ENCODE data around the gene SIGLEC14. TPM values are rescaled to one million over a fixed set of nuclear protein-coding genes. Genes with fewer than 3 reads are reported as not detected.

The SIGLEC14 gene
- total RNA-seq, 1 experiment from 2014 or later, result not detected

DNA sequence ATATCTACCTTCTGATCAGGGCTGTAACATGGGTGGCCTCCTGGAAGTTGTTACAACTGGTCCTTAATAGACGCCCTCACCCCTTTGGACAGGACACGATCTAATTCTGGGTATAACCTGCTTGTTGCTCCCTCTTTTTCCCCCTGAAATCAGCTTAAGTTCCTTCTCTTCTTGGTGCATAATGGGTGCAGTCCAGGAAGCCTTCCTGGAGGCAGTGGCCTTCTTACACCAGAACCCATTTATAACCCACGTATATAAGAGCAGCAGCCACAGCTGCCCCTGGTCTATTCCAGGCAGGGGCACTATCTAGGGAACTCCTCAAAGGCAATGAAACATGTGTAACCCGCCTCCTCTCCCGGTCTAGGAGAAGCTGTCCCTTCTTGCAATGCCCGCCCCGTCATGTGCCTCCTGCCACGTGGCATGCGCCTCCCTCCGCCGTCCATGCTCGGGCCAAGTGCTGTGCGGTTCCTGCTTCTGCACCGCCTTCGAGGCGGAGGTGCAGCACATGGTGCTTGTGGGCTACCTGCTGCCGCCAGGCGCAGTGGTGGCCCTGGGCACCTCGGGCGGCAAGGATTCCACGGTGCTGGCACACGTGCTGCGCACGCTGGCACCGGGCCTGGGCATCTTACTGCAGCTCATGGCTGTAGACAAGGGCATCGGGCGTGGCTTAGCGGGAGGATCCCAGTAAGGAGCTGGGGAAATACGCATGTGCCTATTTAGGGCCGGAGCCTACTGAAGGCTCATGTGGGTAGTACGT is 48.3 kb downstream of the SIGLEC14 start:
- POLR2A ChIA-PET (ENCODE audit: unreplicated experiment), result no interaction called here
- intact Hi-C loops (cut with micrococcal nuclease; ENCODE audit: unreplicated experiment), result no loop called here
- BruUV-seq (replicated peaks), result no TSS peak

DNA sequence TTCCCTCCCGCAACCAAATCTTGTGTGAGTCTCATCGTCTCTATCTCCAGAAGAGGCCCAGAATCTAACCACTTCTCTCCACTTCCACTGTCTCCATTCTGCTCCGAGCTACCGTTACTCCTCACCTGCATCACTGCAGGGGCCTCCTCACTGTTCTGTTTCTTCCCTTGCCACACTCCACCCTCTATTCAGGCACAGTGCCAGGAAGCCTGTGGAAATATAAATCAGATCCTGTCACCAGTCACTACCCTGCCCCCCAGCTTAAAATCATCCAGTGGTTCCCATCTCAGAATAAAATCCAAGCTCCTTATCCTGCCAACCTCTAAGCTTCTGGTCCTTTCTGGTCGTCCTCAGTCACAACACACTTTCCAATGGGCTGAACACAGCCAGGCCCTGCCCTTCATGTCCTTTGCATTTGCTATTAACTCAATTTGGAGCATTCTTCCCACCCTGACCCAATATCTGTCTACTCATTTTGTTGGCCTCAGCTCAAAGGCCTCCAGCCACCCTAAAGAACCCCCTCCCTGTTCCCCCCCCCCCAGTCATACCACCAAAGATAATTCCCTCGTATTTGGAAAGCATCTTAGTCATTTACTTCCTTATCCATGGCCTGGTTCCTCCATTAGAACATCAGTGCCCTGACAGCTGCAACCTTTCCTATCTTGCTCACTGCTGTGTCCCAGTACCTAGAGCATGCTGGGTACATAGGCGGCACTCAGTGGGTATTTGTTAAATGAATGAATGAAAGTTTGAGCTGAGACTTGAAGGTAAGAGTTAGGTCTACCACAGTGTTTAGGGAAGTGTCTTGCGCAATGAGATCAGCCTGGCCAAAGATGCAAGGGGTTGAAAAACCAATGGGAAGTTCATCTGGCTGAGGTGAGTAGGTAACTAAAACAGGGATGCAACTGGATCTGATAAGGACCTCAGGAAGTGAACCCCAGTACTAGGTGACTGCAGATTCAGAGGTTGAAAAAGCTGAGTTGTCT is 51.1 kb downstream of the SIGLEC14 start:
- intact Hi-C loops (cut with micrococcal nuclease; ENCODE audit: unreplicated experiment), result loop anchor here (2.0 kb wide), 1 partner anchor 257 kb away; no protein-coding TSS in a partner anchor
- no peak overlapping the region for H2AFZ ChIP-seq

More for the DNA sequence above, 48.3 kb downstream of the SIGLEC14 start:
- Histone ChIP-seq H3K9me2 (ENCODE audit: insufficient read depth) (no peaks in the 10 kb centered on the region), H3K9me3 (ENCODE audit: insufficient read depth, low read depth) (peaks cover 4% of the 10 kb centered on the region; the same call in 1 of the 2 replicates), H3K27me3 (ENCODE audit: insufficient read depth, low read depth) (peaks cover 23% of the 10 kb centered on the region; the same call in 1 of the 2 replicates), H3K4me1 (replicated peaks; ENCODE audit: insufficient read depth) (peaks cover 3% of the 10 kb centered on the region; the same call in 1 of the 2 replicates), H3K4me3 (no peak overlapping the region), H3K4me2 (no peak overlapping the region), H2AFZ (no peak overlapping the region), H3F3A (ENCODE audit: insufficient read depth, low read depth) (no peaks in the 10 kb centered on the region), H3K27ac (no peak overlapping the region), H4K20me1 (ENCODE audit: insufficient read depth) (no peaks in the 10 kb centered on the region), H3K36me3 (ENCODE audit: low read depth) (no peaks in the 10 kb centered on the region), H3K79me2 (ENCODE audit: low read depth) (no peaks in the 10 kb centered on the region)
- DNase-seq, result no peak
- TF ChIP-seq EZH2 (IDR thresholded peaks at IDR 0.05; ENCODE audit: low read depth), result no peak
- TF ChIP-seq, protein P1, sequence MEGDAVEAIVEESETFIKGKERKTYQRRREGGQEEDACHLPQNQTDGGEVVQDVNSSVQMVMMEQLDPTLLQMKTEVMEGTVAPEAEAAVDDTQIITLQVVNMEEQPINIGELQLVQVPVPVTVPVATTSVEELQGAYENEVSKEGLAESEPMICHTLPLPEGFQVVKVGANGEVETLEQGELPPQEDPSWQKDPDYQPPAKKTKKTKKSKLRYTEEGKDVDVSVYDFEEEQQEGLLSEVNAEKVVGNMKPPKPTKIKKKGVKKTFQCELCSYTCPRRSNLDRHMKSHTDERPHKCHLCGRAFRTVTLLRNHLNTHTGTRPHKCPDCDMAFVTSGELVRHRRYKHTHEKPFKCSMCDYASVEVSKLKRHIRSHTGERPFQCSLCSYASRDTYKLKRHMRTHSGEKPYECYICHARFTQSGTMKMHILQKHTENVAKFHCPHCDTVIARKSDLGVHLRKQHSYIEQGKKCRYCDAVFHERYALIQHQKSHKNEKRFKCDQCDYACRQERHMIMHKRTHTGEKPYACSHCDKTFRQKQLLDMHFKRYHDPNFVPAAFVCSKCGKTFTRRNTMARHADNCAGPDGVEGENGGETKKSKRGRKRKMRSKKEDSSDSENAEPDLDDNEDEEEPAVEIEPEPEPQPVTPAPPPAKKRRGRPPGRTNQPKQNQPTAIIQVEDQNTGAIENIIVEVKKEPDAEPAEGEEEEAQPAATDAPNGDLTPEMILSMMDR (conservative IDR thresholded peaks at IDR 0.05), result no peak
- CTCF ChIA-PET, result no interaction called here

More for the DNA sequence above, 51.1 kb downstream of the SIGLEC14 start:
- Histone ChIP-seq H3K4me1 (replicated peaks; ENCODE audit: insufficient read depth) (peaks cover 5% of the 10 kb centered on the region; the same call in 1 of the 2 replicates), H3K27me3 (ENCODE audit: insufficient read depth, low read depth) (peaks cover 12% of the 10 kb centered on the region; the same call in 1 of the 2 replicates), H3K79me2 (ENCODE audit: low read depth) (no peaks in the 10 kb centered on the region), H3F3A (ENCODE audit: insufficient read depth, low read depth) (no peaks in the 10 kb centered on the region), H3K36me3 (ENCODE audit: low read depth) (no peaks in the 10 kb centered on the region), H3K9me3 (ENCODE audit: insufficient read depth, low read depth) (peaks cover 4% of the 10 kb centered on the region; the same call in 1 of the 2 replicates), H3K9me2 (ENCODE audit: insufficient read depth) (no peaks in the 10 kb centered on the region), H4K20me1 (ENCODE audit: insufficient read depth) (no peaks in the 10 kb centered on the region), H3K4me3 (no peak overlapping the region), H3K27ac (no peak overlapping the region), H3K4me2 (peak overlapping the region; percentile 86; the same call in 1 of the 2 replicates)
- no peak for DNase-seq
- CTCF ChIA-PET, result no interaction called here
- no TSS peak for BruUV-seq (replicated peaks)
- POLR2A ChIA-PET (ENCODE audit: unreplicated experiment), result interaction anchor here (0.6 kb wide), 1 partner anchor 117 kb away, joined by 3 read pairs; no protein-coding TSS in a partner anchor
- no peak for TF ChIP-seq EZH2 (IDR thresholded peaks at IDR 0.05; ENCODE audit: low read depth)
- TF ChIP-seq, protein P1 (conservative IDR thresholded peaks at IDR 0.05), result no peak

Data from PC-9 (cell line).